Heart left ventricle (tissue), 16 donors: ENCODE results near the gene CPNE9. TPM values are rescaled to one million over a fixed set of nuclear protein-coding genes. Genes with fewer than 3 reads are reported as not detected.
A peak's percentile ranks its signal among the peaks of the same experiment; 100 is the strongest.
"Not testable (repeated sequence)": the region's sequence is repeated elsewhere in the genome, so short reads cannot be mapped to it uniquely, and the experiment has no call there.

Experiments used
- ATAC-seq, 4 donors: fragments of 200-7000 bp; cut with Tn5 transposase; one replicate each; pipeline ENCODE4 v1.9.1; 2020 to 2022; ENCODE audit warnings: moderate library complexity in 4 of 4, mild to moderate bottlenecking in 3 of 4, moderate number of reproducible peaks in 1 of 4
- DNase-seq, 5 donors: peaks; one replicate each; pipeline ENCODE4 v3.0.0-alpha.2; 2020
- H3K27ac ChIP-seq, 12 donors: fragments of 200-600 bp; sonication (generic) in 4 of 12; one replicate each; pipeline versions ENCODE4 v1.5.0 to v1.8.0; 2016 to 2022; ENCODE audit warnings: mild to moderate bottlenecking in 2 of 12
- H3K27me3 ChIP-seq, 9 donors: fragments of 200-600 bp; sonication (generic) in 2 of 9; one replicate each; pipeline versions ENCODE4 v1.5.1 to v1.8.0; 2016 to 2022; ENCODE audit warnings: mild to moderate bottlenecking in 3 of 9
- H3K36me3 ChIP-seq, 9 donors: fragments of 200-600 bp; sonication (generic) in 2 of 9; one replicate each; pipeline versions ENCODE4 v1.5.0 to v1.8.0; 2018 to 2022; ENCODE audit warnings: mild to moderate bottlenecking in 2 of 9
- H3K4me1 ChIP-seq, 12 donors: fragments of 200-600 bp; sonication (generic) in 4 of 12; one replicate each; pipeline versions ENCODE4 v1.5.0 to v1.8.0; 2016 to 2022; ENCODE audit warnings: mild to moderate bottlenecking in 3 of 12
- H3K4me3 ChIP-seq, 12 donors: fragments of 200-600 bp; sonication (generic) in 4 of 12; one replicate each; pipeline versions ENCODE4 v1.5.0 to v1.8.0; 2017 to 2022; ENCODE audit warnings: mild to moderate bottlenecking in 9 of 12, moderate library complexity in 4 of 12
- H3K9me3 ChIP-seq, 12 donors: fragments of 200-600 bp; sonication (generic) in 4 of 12; one replicate each; pipeline versions ENCODE4 v1.5.0 to v1.8.0; 2016 to 2022; ENCODE audit warnings: mild to moderate bottlenecking in 1 of 12
- CTCF ChIP-seq, 12 donors: fragments of 200-600 bp; sonication (generic) in 4 of 12; IDR thresholded peaks; one replicate each; pipeline versions ENCODE4 v1.5.0 to v1.8.0; 2018 to 2022; ENCODE audit warnings: antibody characterized with exemption in 12 of 12, mild to moderate bottlenecking in 5 of 12
- POLR2A ChIP-seq, 2 donors: fragments of 450-650 bp; IDR thresholded peaks; one replicate each; pipeline ENCODE4 v1.6.1; 2017; ENCODE audit warnings: antibody characterized with exemption in 2 of 2, mild to moderate bottlenecking in 2 of 2, moderate library complexity in 2 of 2
- WGBS, 4 donors: extraction: QIAGEN DNeasy Blood & Tissue Kit in 2 of 4; methylation state at CpG; one replicate each; pipeline versions ENCODE4 v1.1.5 to v1.1.7; 2013 to 2018; 5-methylcytosine and 5-hydroxymethylcytosine counted together
- intact Hi-C, 10 donors: fragments of 100-400 bp; cut with DNase I; formaldehyde crosslinking; loops; one replicate each; pipeline versions ENCODE4 v1.11.1 to v1.14.2; 2022
- polyA plus RNA-seq, 2 donors: library from polyadenylated mRNA; stranded (reverse); fragments of 200-250 nt; gene quantifications; one replicate each; pipeline ENCODE4 v1.2.3, GENCODE V29; 2013
- total RNA-seq, 9 donors: library from RNA; depleted of rRNA in 2 of 9; stranded (reverse); fragments of >200 nt in 2 of 9; fragmentation: NEBNext Ultra II Directional in 3 of 9; extraction: Animal tissue kit (Norgen Biotek cat#: 25700) in 3 of 9; gene quantifications; one replicate each; pipeline versions ENCODE4 v1.1.0 to v1.2.4, GENCODE V29; 2016 to 2023
- donor health status: ischemic (EF 13 %, LVEDD 7.1; RV severe dilation, severe dysfunction).
- donor health status: healthy with polysubstance abuse.
- donor health status: DM: no; HTN: yes; CAD: no.
- donor health status: DM: no; HTN: no; CAD: no.
- donor health status: ischemic (EF 25% LVEDD 6.9; RV normal size, moderate dysfunction).
- donor health status: ischemic (EF 25% LVEDD 5.7; RV mildly dilated, moderate dysfunction).
- donor health status: healthy.
- donor health status: DM: yes; HTN: yes; CAD: no.
- donor health status: ischemic (EF 35%, LVEDD 5.7; RV mildly dilated, moderate dysfunction).
- donor health status: nonischemic (EF 11% LVEDD 7.7; RV severe dilation, severe dysfunction).
- donor health status: DM: yes; HTN: yes; CAD: no.
- donor health status: PGD.
- donor health status: ischemic (EF 29% LVEDD 5.4; RV normal size, mild dysfunction).
- donor health status: nonischemic (EF 23%, LVEDD 6.1; RV moderate dilation, normal function).

CPNE9 gene
- total and polyA plus RNA-seq, 11 donors: 0.04 TPM; not detected in 10

GRCh38 chr3:9768141-9768775 lies 64.6 kb downstream of the CPNE9 start:
- intact Hi-C loops: loop anchor here in 1 of 10 donors (2.0 kb wide), 1 partner anchor 25 kb away; the partner anchor contains the start of genes ARPC4 and TADA3
- Histone ChIP-seq H3K4me1 (peaks cover 0 to 46% (median 31%) of the 10 kb centered on the region in 12 donors), H3K36me3 (peaks cover 0 to 27% (median 11%) of the 10 kb centered on the region in 9 donors), H3K27ac (peak overlapping the region in 10 of 12 donors; percentile 13 to 90 (median 60)), H3K4me3 (peak overlapping the region in 6 of 12 donors; percentile 67 to 96 (median 84)), H3K27me3 (no peaks in the 10 kb centered on the region), H3K9me3 (no peaks in the 10 kb centered on the region)
- no peak for ATAC-seq
- no peak for DNase-seq
- WGBS, 4 donors: 60 to 75% (median 70%) methylated on average over 6 of the region's 6 CpGs
- TF ChIP-seq POLR2A (IDR thresholded peaks at IDR 0.05): no peak

GRCh38 chr3:9769012-9769411 lies 65.4 kb downstream of the CPNE9 start:
- Histone ChIP-seq H3K4me1 (peaks cover 0 to 46% (median 31%) of the 10 kb centered on the region in 12 donors), H3K27ac (peak overlapping the region in 9 of 12 donors; percentile 67 to 90 (median 86)), H3K9me3 (no peaks in the 10 kb centered on the region), H3K36me3 (peaks cover 0 to 21% (median 8%) of the 10 kb centered on the region in 9 donors), H3K27me3 (no peaks in the 10 kb centered on the region), H3K4me3 (peak overlapping the region; percentile 58 to 96 (median 78))
- no peak for ATAC-seq
- intact Hi-C loops: loop anchor here in 2 of 10 donors (1.0 to 2.0 kb wide), 2 partner anchors 19 to 24 kb away; partner anchors contain the start of genes ARPC4 (in 1 of the 2) and TADA3 (in 1 of the 2)
- no peak for TF ChIP-seq POLR2A (IDR thresholded peaks at IDR 0.05)
- no peak for TF ChIP-seq CTCF (IDR thresholded peaks at IDR 0.05)
- no peak for DNase-seq
- 69 to 74% (median 73%) methylated on average over 5 of the region's 5 CpGs for WGBS, 4 donors

- intact Hi-C loops: loop anchor here in 2 of 10 donors (1.0 to 2.0 kb wide), 2 partner anchors 19 to 23 kb away; partner anchors contain the start of genes ARPC4 (in 1 of the 2) and TADA3 (in 1 of the 2)
- Histone ChIP-seq H3K27ac (peak within 1 kb of the TSS; percentile 51 to 90 (median 84)), H3K27me3 (no peaks in the 10 kb centered on the region), H3K4me3 (peak within 1 kb of the TSS; percentile 58 to 96 (median 78)), H3K9me3 (no peaks in the 10 kb centered on the region), H3K4me1 (peaks cover 0 to 46% (median 31%) of the 10 kb centered on the region in 12 donors), H3K36me3 (peaks cover 0 to 16% (median 4%) of the 10 kb centered on the region in 9 donors)
- TF ChIP-seq POLR2A (IDR thresholded peaks at IDR 0.05) (peak in 1 of 2 donors; percentile 86), CTCF (IDR thresholded peaks at IDR 0.05) (no peak)
- peak; percentile 85 to 93 (median 88) for DNase-seq
- 3 to 22% (median 5%) methylated on average over 11 to 49 of the region's 49 CpGs for WGBS, 4 donors
- ATAC-seq: peak; percentile 78 to 96 (median 92)
Measured at GRCh38 chr3:9769426-9770275, 66.0 kb downstream of the CPNE9 start, which contains the start of gene CAMK1. TSS of gene CAMK1 (minus strand) at chr3:9769947. CDS start at chr3:9767749, 2,198 bp downstream.

GRCh38 chr3:9770276-9770812 lies 66.7 kb downstream of the CPNE9 start:
- no peaks in the 10 kb centered on the region for H3K27me3 ChIP-seq
- H3K4me3 ChIP-seq: peak overlapping the region; percentile 58 to 96 (median 78)
- H3K36me3 ChIP-seq: peaks cover 0 to 12% (median 0%) of the 10 kb centered on the region in 9 donors
- peaks cover 0 to 46% (median 31%) of the 10 kb centered on the region in 12 donors for H3K4me1 ChIP-seq
- peak; percentile 83 to 93 (median 87) for DNase-seq
- peak overlapping the region; percentile 51 to 90 (median 84) for H3K27ac ChIP-seq
- intact Hi-C loops: no loop called here
- TF ChIP-seq CTCF (IDR thresholded peaks at IDR 0.05): no peak
- TF ChIP-seq POLR2A (IDR thresholded peaks at IDR 0.05): no peak
- 11 to 18% (median 15%) methylated on average over 15 of the region's 15 CpGs for WGBS, 4 donors
- peak in 3 of 4 donors; percentile 19 to 45 (median 35) for ATAC-seq
- H3K9me3 ChIP-seq: no peaks in the 10 kb centered on the region

GRCh38 chr3:9771007-9771406 lies 67.4 kb downstream of the CPNE9 start:
- H3K27ac ChIP-seq: peak overlapping the region in 9 of 12 donors; percentile 48 to 90 (median 86)
- peaks cover 0 to 46% (median 31%) of the 10 kb centered on the region in 12 donors for H3K4me1 ChIP-seq
- H3K4me3 ChIP-seq, intact Hi-C loops, H3K36me3 ChIP-seq, DNase-seq, H3K9me3 ChIP-seq, ATAC-seq, H3K27me3 ChIP-seq: not testable (repeated sequence)
- WGBS, 4 donors: 88 to 97% (median 92%) methylated on average over 2 of the region's 2 CpGs
